Measurements from ENCODE around the gene HS3ST6. TPM values are rescaled to one million over a fixed set of nuclear protein-coding genes. Genes with fewer than 3 reads are reported as not detected.
"Not testable (repeated sequence)": the region's sequence is repeated elsewhere in the genome, so short reads cannot be mapped to it uniquely, and the experiment has no call there.

The HS3ST6 gene
- total RNA-seq, 2 donors from 2014 or later, result not detected

DNA sequence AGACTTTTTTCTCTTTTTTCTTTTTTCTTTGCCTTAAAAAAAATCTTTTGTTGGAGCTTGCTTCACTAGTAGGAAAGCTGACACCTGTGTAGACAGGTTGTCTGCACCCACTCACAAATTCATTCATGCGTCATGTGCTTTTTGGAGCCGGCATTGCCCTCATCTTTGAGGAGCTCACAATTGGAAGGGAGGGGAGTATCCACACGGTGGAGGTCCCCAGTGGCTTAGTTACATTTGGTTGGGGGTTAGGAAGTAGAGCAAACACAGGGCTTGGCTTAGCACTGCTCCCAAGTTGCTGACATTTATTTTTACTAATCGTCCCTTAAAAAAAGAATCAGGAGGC, 27.5 kb downstream of the HS3ST6 start:
- TF ChIP-seq, protein P1, sequence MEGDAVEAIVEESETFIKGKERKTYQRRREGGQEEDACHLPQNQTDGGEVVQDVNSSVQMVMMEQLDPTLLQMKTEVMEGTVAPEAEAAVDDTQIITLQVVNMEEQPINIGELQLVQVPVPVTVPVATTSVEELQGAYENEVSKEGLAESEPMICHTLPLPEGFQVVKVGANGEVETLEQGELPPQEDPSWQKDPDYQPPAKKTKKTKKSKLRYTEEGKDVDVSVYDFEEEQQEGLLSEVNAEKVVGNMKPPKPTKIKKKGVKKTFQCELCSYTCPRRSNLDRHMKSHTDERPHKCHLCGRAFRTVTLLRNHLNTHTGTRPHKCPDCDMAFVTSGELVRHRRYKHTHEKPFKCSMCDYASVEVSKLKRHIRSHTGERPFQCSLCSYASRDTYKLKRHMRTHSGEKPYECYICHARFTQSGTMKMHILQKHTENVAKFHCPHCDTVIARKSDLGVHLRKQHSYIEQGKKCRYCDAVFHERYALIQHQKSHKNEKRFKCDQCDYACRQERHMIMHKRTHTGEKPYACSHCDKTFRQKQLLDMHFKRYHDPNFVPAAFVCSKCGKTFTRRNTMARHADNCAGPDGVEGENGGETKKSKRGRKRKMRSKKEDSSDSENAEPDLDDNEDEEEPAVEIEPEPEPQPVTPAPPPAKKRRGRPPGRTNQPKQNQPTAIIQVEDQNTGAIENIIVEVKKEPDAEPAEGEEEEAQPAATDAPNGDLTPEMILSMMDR (IDR thresholded peaks at IDR 0.05), result no peak
- Histone ChIP-seq H3K27me3 (replicated peaks; ENCODE audit: insufficient read depth) (no peaks in the 10 kb centered on the region), H3K36me3 (no peaks in the 10 kb centered on the region), H3K4me1 (ENCODE audit: control insufficient read depth in 1 of 2, low read depth in 2 of 2) (no peaks in the 10 kb centered on the region), H3K27ac (no peak overlapping the region), H3K4me3 (no peak overlapping the region), H3K9me3 (no peaks in the 10 kb centered on the region)
- ATAC-seq (ENCODE audit: insufficient number of reproducible peaks, low FRiP score, low read depth) (no peak), DNase-seq (ENCODE audit: low spot score) (no peak)

DNA sequence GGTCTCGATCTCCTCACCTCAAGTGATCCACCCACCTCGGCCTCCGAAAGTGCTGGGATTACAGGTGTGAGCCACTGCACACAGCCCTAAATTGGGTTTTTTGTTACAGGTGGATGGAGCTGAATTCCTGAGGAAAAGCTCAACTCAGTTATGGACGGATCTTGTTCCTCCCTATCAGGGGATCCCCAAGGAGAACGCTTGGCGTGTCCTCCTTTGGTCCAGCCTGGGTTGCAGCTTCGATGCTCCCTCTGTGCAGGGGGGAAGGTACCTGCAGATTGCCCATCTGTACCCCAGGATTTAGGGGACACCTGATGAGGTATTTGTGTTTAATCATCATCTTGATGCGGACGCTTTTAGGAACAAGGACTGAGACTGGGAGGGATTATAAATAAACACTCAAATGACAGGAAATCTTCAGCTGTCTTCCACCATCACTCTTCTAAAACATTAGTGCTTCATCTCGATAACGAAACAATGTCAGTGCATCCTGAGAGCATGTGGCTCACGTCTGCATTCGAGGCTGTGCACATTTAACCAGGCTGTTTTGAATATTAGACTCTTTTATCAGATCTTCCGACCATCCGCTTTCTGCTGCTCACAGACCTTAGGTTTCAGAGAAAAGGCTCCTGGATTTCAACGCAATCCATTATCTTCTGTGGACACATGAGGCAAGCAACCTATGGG, 28.0 kb downstream of the HS3ST6 start:
- TF ChIP-seq, protein P1 (IDR thresholded peaks at IDR 0.05), result no peak
- Histone ChIP-seq H3K4me1 (ENCODE audit: control insufficient read depth in 1 of 2, low read depth in 2 of 2) (no peaks in the 10 kb centered on the region), H3K4me3 (no peak overlapping the region), H3K27ac (no peak overlapping the region), H3K36me3 (no peaks in the 10 kb centered on the region), H3K27me3 (replicated peaks; ENCODE audit: insufficient read depth) (no peaks in the 10 kb centered on the region), H3K9me3 (no peaks in the 10 kb centered on the region)
- no peak for ATAC-seq (ENCODE audit: insufficient number of reproducible peaks, low FRiP score, low read depth)
- DNase-seq (ENCODE audit: low spot score), result no peak

DNA sequence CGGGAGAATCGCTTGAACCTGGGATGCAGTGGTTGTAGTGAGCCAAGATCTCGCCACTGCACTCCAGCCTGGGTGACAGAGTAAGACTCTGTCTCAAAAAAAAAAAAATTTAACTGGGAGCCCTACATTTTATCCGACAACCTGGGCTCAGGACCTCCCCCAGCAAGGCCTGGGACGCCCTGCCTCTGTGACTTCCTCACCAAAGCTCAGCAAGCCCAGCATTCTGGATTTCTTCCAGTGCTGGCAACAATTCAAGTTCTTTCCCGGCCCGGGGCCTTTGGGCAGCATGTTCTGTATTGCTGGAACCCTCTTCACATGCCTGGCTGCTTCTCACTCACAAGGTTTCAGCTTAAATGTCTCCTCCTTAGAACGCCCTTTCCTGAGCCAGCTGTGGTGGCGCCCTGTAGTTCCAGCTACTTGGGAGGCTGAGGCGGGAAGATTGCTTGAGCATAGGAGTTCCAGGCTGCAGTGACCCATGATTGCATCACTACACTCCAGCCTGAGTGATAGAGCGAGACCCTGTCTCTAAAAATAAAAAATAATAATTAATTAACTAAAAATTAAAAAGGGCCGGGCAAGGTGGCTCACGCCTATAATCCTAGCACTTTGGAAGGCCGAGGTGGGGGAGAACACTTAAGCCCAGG, 30.4 kb downstream of the HS3ST6 start:
- no peak overlapping the region for H3K4me3 ChIP-seq
- no peaks in the 10 kb centered on the region for H3K9me3 ChIP-seq
- H3K36me3 ChIP-seq, result no peaks in the 10 kb centered on the region
- no peaks in the 10 kb centered on the region for H3K27me3 ChIP-seq (replicated peaks; ENCODE audit: insufficient read depth)
- H3K4me1 ChIP-seq (ENCODE audit: control insufficient read depth in 1 of 2, low read depth in 2 of 2), result no peaks in the 10 kb centered on the region
- no peak for ATAC-seq (ENCODE audit: insufficient number of reproducible peaks, low FRiP score, low read depth)
- DNase-seq (ENCODE audit: low spot score), result no peak
- TF ChIP-seq, protein P1 (IDR thresholded peaks at IDR 0.05), result no peak
- H3K27ac ChIP-seq, result no peak overlapping the region

DNA sequence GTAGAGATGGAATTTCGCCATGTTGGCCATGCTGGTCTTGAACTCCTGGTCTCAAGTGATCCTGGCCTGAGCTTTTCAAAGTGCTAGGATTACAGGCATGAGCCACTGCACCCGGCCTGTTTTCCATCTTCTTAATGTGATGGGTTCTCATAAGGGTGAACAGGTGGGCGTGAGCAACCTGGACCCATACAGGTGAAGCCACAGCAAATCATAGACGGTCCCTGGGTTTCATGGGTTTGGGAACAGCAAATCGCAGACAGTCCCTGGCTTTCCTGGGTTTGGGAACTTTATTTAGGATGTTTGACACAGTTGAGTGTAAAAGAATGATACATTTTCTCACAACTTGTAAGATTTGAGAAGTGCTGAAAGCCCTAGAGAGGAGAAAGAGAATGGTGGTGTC, 33.3 kb downstream of the HS3ST6 start:
- no peaks in the 10 kb centered on the region for H3K36me3 ChIP-seq
- H3K4me3 ChIP-seq, result no peak overlapping the region
- DNase-seq (ENCODE audit: low spot score) (no peak), ATAC-seq (ENCODE audit: insufficient number of reproducible peaks, low FRiP score, low read depth) (no peak)
- no peaks in the 10 kb centered on the region for H3K4me1 ChIP-seq (ENCODE audit: control insufficient read depth in 1 of 2, low read depth in 2 of 2)
- no peaks in the 10 kb centered on the region for H3K9me3 ChIP-seq
- H3K27me3 ChIP-seq (replicated peaks; ENCODE audit: insufficient read depth), result no peaks in the 10 kb centered on the region
- TF ChIP-seq, protein P1 (IDR thresholded peaks at IDR 0.05), result no peak
- H3K27ac ChIP-seq, result no peak overlapping the region

DNA sequence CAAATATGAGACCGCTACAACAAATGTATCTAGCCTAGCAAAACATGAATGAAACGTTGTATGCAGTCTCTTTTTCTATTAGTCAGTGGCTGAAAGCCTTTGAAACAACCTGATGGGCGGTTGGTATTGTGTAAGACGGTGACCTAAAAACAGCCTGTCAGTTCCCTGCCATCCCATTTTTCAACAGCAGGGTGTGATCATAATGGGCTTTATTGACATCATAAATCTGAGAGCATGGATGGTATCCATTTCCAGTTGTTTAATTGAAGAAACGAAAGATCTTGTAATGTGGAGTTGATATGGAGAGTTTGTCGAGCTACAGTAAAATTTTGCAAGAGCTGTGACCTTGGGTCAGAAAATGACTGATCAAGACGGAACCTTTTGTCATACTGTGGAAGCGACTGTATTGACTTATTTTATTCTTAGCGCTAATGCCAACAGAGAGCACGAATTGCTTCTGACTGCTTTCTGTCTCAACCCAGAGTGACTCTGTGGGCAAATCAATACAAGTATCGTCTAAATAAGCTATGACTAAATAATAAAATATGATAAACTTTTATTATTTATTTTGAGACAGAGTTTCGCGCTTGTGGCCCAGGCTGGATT, 34.0 kb downstream of the HS3ST6 start:
- Histone ChIP-seq H3K4me3 (no peak overlapping the region), H3K36me3 (no peaks in the 10 kb centered on the region), H3K27ac (no peak overlapping the region), H3K9me3 (no peaks in the 10 kb centered on the region), H3K4me1 (ENCODE audit: control insufficient read depth in 1 of 2, low read depth in 2 of 2) (no peaks in the 10 kb centered on the region), H3K27me3 (replicated peaks; ENCODE audit: insufficient read depth) (no peaks in the 10 kb centered on the region)
- TF ChIP-seq, protein P1 (IDR thresholded peaks at IDR 0.05), result no peak
- DNase-seq (ENCODE audit: low spot score) (no peak), ATAC-seq (ENCODE audit: insufficient number of reproducible peaks, low FRiP score, low read depth) (no peak)

DNA sequence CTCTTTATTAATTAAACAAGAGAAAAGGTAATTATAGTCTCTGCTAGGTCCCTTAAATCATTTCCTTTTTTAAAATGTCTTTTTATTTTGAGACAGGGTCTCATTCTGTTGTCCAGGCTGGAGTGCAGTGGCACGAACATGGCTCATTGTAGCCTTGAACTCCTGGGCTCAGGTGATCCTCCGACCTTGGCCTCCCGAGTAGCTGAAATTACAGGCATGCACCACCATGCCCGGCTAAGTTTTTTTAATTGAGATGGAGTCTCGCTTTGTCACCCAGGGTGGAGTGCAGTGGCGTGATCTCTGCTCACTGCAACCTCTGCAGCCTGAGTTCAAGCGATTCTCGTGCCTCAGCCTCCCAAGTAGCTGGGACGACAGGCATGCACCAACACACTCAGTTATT, 37.0 kb downstream of the HS3ST6 start:
- not testable (repeated sequence) for ATAC-seq (ENCODE audit: insufficient number of reproducible peaks, low FRiP score, low read depth); DNase-seq (ENCODE audit: low spot score); H3K27me3 ChIP-seq (replicated peaks; ENCODE audit: insufficient read depth); H3K4me1 ChIP-seq (ENCODE audit: control insufficient read depth in 1 of 2, low read depth in 2 of 2); H3K36me3 ChIP-seq; H3K27ac ChIP-seq; H3K4me3 ChIP-seq; H3K9me3 ChIP-seq
